ENCODE measurements around the gene STMND1.

STMND1 gene

DNA sequence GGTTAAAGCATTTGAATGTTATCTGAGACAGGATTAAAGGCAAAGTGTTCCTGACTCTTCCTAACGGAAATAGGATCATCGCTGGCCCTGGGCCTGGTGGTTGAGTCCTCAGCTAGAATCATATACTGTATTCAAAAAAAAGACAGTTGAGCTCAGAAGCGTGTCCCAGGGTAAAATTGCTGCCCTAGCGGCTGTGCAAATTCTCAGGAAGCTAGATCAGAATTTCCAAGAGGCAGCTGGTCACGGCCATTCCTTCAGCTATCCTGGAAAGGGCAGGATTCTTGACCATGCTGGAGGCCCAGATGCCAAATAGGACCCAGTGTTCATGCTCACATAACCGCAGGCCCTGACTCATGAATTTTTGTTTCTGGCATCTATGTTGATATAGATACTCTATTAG is 67.4 kb downstream of the STMND1 start:
- no peak for TF ChIP-seq CEBPB (IDR thresholded peaks at IDR 0.05)
- no peak for TF ChIP-seq CREB1 (IDR thresholded peaks at IDR 0.05; ENCODE audit: low read depth)
- TF ChIP-seq, protein P1, sequence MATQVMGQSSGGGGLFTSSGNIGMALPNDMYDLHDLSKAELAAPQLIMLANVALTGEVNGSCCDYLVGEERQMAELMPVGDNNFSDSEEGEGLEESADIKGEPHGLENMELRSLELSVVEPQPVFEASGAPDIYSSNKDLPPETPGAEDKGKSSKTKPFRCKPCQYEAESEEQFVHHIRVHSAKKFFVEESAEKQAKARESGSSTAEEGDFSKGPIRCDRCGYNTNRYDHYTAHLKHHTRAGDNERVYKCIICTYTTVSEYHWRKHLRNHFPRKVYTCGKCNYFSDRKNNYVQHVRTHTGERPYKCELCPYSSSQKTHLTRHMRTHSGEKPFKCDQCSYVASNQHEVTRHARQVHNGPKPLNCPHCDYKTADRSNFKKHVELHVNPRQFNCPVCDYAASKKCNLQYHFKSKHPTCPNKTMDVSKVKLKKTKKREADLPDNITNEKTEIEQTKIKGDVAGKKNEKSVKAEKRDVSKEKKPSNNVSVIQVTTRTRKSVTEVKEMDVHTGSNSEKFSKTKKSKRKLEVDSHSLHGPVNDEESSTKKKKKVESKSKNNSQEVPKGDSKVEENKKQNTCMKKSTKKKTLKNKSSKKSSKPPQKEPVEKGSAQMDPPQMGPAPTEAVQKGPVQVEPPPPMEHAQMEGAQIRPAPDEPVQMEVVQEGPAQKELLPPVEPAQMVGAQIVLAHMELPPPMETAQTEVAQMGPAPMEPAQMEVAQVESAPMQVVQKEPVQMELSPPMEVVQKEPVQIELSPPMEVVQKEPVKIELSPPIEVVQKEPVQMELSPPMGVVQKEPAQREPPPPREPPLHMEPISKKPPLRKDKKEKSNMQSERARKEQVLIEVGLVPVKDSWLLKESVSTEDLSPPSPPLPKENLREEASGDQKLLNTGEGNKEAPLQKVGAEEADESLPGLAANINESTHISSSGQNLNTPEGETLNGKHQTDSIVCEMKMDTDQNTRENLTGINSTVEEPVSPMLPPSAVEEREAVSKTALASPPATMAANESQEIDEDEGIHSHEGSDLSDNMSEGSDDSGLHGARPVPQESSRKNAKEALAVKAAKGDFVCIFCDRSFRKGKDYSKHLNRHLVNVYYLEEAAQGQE (IDR thresholded peaks at IDR 0.05; ENCODE audit: low read depth) = no peak
- TF ChIP-seq YY1 (IDR thresholded peaks at IDR 0.05; ENCODE audit: low read depth) = no peak
- TF ChIP-seq FOXM1 (IDR thresholded peaks at IDR 0.05; ENCODE audit: borderline replicate concordance, low read depth) = no peak
- TF ChIP-seq, protein P2, sequence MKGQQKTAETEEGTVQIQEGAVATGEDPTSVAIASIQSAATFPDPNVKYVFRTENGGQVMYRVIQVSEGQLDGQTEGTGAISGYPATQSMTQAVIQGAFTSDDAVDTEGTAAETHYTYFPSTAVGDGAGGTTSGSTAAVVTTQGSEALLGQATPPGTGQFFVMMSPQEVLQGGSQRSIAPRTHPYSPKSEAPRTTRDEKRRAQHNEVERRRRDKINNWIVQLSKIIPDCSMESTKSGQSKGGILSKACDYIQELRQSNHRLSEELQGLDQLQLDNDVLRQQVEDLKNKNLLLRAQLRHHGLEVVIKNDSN (IDR thresholded peaks at IDR 0.05) = no peak
- TF ChIP-seq, protein P3, sequence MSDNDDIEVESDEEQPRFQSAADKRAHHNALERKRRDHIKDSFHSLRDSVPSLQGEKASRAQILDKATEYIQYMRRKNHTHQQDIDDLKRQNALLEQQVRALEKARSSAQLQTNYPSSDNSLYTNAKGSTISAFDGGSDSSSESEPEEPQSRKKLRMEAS (IDR thresholded peaks at IDR 0.05) = no peak
- TF ChIP-seq EP300 (IDR thresholded peaks at IDR 0.05; ENCODE audit: borderline replicate concordance) = no peak
- no peak for TF ChIP-seq TAF1 (IDR thresholded peaks at IDR 0.05; ENCODE audit: low read depth)
- TF ChIP-seq ZBTB7A (IDR thresholded peaks at IDR 0.05; ENCODE audit: low read depth) = no peak
- TF ChIP-seq TCF12 (IDR thresholded peaks at IDR 0.05; ENCODE audit: low read depth) = no peak
- TF ChIP-seq RAD21 (IDR thresholded peaks at IDR 0.05; ENCODE audit: low read depth) = no peak
- TF ChIP-seq EGR1 (IDR thresholded peaks at IDR 0.05) = no peak
- TF ChIP-seq TEAD4 (IDR thresholded peaks at IDR 0.05) = no peak
- no peak for TF ChIP-seq NFIC (IDR thresholded peaks at IDR 0.05)

DNA sequence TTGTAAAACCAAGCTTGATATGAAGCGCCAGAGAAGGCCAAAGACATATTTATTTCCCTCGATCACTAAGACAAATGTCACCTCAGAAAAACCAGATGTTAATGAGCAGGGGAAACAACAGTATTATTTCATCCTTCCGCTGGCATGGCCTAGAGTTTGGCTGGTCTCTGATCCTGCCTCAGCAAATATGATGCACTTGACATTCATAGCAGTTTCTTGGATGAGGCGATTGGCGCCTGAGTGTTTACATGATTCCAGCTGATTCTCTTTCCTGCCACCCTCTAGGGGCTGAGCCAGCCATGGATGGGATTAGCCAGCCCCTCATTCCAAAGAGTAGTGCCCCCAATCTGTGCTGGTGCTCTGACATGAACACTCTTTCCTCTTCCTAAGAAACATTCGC is 67.9 kb downstream of the STMND1 start:
- TF ChIP-seq RAD21 (IDR thresholded peaks at IDR 0.05; ENCODE audit: low read depth) (no peak), TAF1 (IDR thresholded peaks at IDR 0.05; ENCODE audit: low read depth) (no peak), CREB1 (IDR thresholded peaks at IDR 0.05; ENCODE audit: low read depth) (no peak), TCF12 (IDR thresholded peaks at IDR 0.05; ENCODE audit: low read depth) (no peak), EGR1 (IDR thresholded peaks at IDR 0.05) (no peak), NFIC (IDR thresholded peaks at IDR 0.05) (no peak), ZBTB7A (IDR thresholded peaks at IDR 0.05; ENCODE audit: low read depth) (no peak), FOXM1 (IDR thresholded peaks at IDR 0.05; ENCODE audit: borderline replicate concordance, low read depth) (no peak), YY1 (IDR thresholded peaks at IDR 0.05; ENCODE audit: low read depth) (no peak), EP300 (IDR thresholded peaks at IDR 0.05; ENCODE audit: borderline replicate concordance) (no peak), CEBPB (IDR thresholded peaks at IDR 0.05) (no peak), TEAD4 (IDR thresholded peaks at IDR 0.05) (no peak)
- TF ChIP-seq, protein P1 (IDR thresholded peaks at IDR 0.05; ENCODE audit: low read depth) = no peak
- TF ChIP-seq, protein P3 (IDR thresholded peaks at IDR 0.05) = no peak
- TF ChIP-seq, protein P2 (IDR thresholded peaks at IDR 0.05) = no peak

DNA sequence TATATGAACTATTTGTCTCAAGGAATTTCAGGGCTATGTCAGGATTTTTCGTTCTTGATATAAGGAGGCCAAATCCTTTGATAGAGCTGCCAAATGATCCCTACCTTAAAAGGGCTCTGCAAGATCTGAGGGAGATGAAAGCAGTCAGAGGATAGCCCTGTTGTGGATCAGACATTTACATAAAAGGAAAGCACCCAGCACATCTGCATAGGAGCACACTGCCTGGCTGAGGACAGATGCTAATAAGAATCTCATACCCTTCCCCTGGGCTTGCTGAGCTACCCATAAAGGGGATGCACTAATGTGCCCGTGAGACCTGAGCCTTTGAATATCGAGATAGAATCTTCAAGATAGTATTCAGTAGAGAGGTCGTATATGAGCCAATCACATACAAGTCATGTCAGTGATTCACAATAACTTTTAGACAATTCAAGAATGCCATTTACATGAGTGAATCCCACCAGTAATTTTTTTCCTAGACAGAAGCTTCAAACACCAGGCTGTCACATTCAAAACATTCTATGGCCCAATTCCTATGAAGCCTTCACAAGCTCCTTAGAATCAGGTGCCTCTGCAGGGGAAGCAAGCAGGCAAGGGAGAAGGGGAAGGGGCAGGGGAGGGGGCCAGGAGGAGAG is 71.1 kb downstream of the STMND1 start:
- TF ChIP-seq, protein P1 (IDR thresholded peaks at IDR 0.05; ENCODE audit: low read depth) = no peak
- TF ChIP-seq EP300 (IDR thresholded peaks at IDR 0.05; ENCODE audit: borderline replicate concordance) = no peak
- TF ChIP-seq, protein P3 (IDR thresholded peaks at IDR 0.05) = no peak
- no peak for TF ChIP-seq RAD21 (IDR thresholded peaks at IDR 0.05; ENCODE audit: low read depth)
- no peak for TF ChIP-seq FOXM1 (IDR thresholded peaks at IDR 0.05; ENCODE audit: borderline replicate concordance, low read depth)
- TF ChIP-seq TAF1 (IDR thresholded peaks at IDR 0.05; ENCODE audit: low read depth) = no peak
- TF ChIP-seq YY1 (IDR thresholded peaks at IDR 0.05; ENCODE audit: low read depth) = no peak
- TF ChIP-seq TCF12 (IDR thresholded peaks at IDR 0.05; ENCODE audit: low read depth) = no peak
- no peak for TF ChIP-seq ZBTB7A (IDR thresholded peaks at IDR 0.05; ENCODE audit: low read depth)
- TF ChIP-seq CREB1 (IDR thresholded peaks at IDR 0.05; ENCODE audit: low read depth) = no peak
- TF ChIP-seq TEAD4 (IDR thresholded peaks at IDR 0.05) = no peak
- no peak for TF ChIP-seq EGR1 (IDR thresholded peaks at IDR 0.05)
- TF ChIP-seq NFIC (IDR thresholded peaks at IDR 0.05) = no peak
- TF ChIP-seq, protein P2 (IDR thresholded peaks at IDR 0.05) = no peak
- no peak for TF ChIP-seq CEBPB (IDR thresholded peaks at IDR 0.05)
